Fibroblast of lung (primary cell): ENCODE data around the gene KCNMA1.

Experiments used
- CTCF ChIP-seq, 2 donors: IDR thresholded peaks in 1 of 2; conservative IDR thresholded peaks in 1 of 2; 1 replicate in 1 of 2; 2 replicates in 1 of 2; pipeline ENCODE4 v1.5.1; 2011 to 2012; ENCODE audit warnings: low read length in 2 of 2, control low read depth in 1 of 2, inconsistent platforms in 1 of 2, low read depth in 1 of 2, mild to moderate bottlenecking in 1 of 2
- EZH2 ChIP-seq: IDR thresholded peaks from 2 replicates; pipeline ENCODE4 v1.5.1; 2012; ENCODE audit warnings: low read length, control low read depth, mild to moderate bottlenecking; ENCODE audit errors: missing control alignments

GRCh38 chr10:76917071-76917470 lies 720.5 kb downstream of the KCNMA1 start:
- TF ChIP-seq CTCF (conservative IDR thresholded peaks at IDR 0.05 in 1 of 2, IDR thresholded peaks at IDR 0.05 in 1 of 2; ENCODE audit: low read depth in 1 of 2, low read length in 2 of 2) = no peak
- no peak for TF ChIP-seq EZH2
